ENCODE results near the gene RPRML. TPM values are rescaled to one million over a fixed set of nuclear protein-coding genes. Genes with fewer than 3 reads are reported as not detected.
"Not testable (repeated sequence)": the region's sequence is repeated elsewhere in the genome, so short reads cannot be mapped to it uniquely, and the experiment has no call there.

Gene RPRML
- total and polyA plus RNA-seq, 10 donors = not detected

DNA sequence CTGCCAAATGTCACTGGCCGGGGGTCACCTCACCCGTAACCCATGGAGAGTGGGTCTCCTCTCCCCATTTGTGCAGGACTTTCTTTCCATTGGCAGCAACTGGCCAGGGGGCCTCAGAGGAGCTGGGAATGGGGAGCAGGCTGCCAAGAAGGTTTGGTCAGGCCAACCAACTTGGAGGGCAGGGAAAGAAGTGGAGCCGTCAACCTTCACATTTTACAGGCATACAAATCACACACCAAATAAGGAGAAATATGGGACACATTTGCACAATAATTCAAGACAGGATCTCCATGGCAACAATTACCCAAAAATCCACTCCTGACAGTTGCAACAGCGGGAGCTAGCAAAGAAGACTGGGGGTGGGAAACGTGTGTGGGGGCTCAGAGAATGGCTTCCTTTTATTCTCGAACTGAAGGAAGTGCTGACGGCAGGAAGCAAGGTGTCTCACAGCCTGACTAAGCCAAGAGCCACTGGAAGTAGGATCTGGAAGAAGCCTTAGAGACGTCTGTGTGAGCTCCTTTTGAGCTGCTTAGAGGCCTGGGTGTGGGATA is 20.9 kb downstream of the RPRML start:
- 39 to 54% (median 53%) methylated on average over 7 to 8 of the region's 8 CpGs for WGBS, 5 donors
- H3K4me3 ChIP-seq = no peak overlapping the region
- intact Hi-C loops (cut with DNase I; ENCODE audit: low total_unique reads) = no loop called here
- H3K4me1 ChIP-seq = peaks cover 0 to 4% (median 0%) of the 10 kb centered on the region in 6 donors
- H3K27ac ChIP-seq = no peak overlapping the region
- peaks cover 0 to 25% (median 0%) of the 10 kb centered on the region in 6 donors for H3K36me3 ChIP-seq
- DNase-seq = no peak
- no peaks in the 10 kb centered on the region for H3K27me3 ChIP-seq (replicated peaks in 1 of 7)
- TF ChIP-seq POLR2A (IDR thresholded peaks at IDR 0.05) (no peak), POLR2AphosphoS5 (IDR thresholded peaks at IDR 0.05) (no peak)
- TF ChIP-seq, protein P1, sequence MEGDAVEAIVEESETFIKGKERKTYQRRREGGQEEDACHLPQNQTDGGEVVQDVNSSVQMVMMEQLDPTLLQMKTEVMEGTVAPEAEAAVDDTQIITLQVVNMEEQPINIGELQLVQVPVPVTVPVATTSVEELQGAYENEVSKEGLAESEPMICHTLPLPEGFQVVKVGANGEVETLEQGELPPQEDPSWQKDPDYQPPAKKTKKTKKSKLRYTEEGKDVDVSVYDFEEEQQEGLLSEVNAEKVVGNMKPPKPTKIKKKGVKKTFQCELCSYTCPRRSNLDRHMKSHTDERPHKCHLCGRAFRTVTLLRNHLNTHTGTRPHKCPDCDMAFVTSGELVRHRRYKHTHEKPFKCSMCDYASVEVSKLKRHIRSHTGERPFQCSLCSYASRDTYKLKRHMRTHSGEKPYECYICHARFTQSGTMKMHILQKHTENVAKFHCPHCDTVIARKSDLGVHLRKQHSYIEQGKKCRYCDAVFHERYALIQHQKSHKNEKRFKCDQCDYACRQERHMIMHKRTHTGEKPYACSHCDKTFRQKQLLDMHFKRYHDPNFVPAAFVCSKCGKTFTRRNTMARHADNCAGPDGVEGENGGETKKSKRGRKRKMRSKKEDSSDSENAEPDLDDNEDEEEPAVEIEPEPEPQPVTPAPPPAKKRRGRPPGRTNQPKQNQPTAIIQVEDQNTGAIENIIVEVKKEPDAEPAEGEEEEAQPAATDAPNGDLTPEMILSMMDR (IDR thresholded peaks at IDR 0.05 in 8 of 11, conservative IDR thresholded peaks at IDR 0.05 in 3 of 11) = no peak
- H3K9me3 ChIP-seq = peaks cover 0 to 7% (median 0%) of the 10 kb centered on the region in 8 donors

DNA sequence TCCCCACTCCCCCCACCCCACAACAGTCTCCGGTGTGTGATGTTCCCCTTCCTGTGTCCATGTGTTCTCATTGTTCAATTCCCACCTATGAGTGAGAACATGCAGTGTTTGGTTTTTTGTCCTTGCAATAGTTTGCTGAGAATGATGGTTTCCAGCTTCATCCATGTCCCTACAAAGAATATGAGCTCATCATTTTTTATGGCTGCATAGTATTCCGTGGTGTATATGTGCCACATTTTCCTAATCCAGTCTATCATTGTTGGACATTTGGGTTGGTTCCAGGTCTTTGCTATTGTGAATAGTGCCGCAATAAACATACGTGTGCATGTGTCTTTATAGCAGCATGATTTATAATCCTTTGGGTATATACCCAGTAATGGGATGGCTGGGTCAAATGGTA is 25.9 kb downstream of the RPRML start:
- H3K4me3 ChIP-seq; intact Hi-C loops (cut with DNase I; ENCODE audit: low total_unique reads); H3K4me1 ChIP-seq; H3K27me3 ChIP-seq (replicated peaks in 1 of 7); H3K27ac ChIP-seq; H3K9me3 ChIP-seq; DNase-seq: not testable (repeated sequence)
- 67 to 93% (median 88%) methylated on average over 2 of the region's 4 CpGs for WGBS, 5 donors
- H3K36me3 ChIP-seq = peaks cover 0 to 28% (median 0%) of the 10 kb centered on the region in 6 donors

DNA sequence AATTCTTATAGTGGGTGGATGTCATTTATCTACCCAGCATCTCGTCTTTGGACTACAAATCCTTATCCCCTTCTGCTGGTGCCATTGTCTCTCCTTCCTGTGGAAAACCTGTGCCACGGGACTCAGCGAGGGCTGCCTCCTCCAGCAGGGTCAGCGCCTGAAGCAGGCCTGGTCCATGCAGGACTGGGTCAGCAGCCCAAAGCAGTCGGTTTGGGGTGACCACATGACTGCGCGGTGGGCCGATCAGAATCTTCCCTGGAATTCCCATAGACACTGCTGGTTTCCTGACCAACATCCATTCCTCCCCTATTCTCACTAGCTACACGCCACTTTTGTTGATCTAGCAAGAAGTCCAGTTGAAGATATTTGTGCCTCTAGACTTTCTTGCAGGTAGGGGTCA is 26.9 kb downstream of the RPRML start:
- H3K27ac ChIP-seq = no peak overlapping the region
- TF ChIP-seq, protein P1 (IDR thresholded peaks at IDR 0.05 in 8 of 11, conservative IDR thresholded peaks at IDR 0.05 in 3 of 11) = no peak
- peak in 2 of 3 donors; percentile 10 to 35 for TF ChIP-seq POLR2AphosphoS5 (IDR thresholded peaks at IDR 0.05)
- no peak overlapping the region for H3K4me3 ChIP-seq
- H3K9me3 ChIP-seq = no peaks in the 10 kb centered on the region
- WGBS, 5 donors = 78 to 88% (median 78%) methylated on average over 9 of the region's 9 CpGs
- intact Hi-C loops (cut with DNase I; ENCODE audit: low total_unique reads) = no loop called here
- H3K36me3 ChIP-seq = peaks cover 0 to 24% (median 0%) of the 10 kb centered on the region in 6 donors
- no peaks in the 10 kb centered on the region for H3K27me3 ChIP-seq (replicated peaks in 1 of 7)
- H3K4me1 ChIP-seq = no peaks in the 10 kb centered on the region
- no peak for DNase-seq

DNA sequence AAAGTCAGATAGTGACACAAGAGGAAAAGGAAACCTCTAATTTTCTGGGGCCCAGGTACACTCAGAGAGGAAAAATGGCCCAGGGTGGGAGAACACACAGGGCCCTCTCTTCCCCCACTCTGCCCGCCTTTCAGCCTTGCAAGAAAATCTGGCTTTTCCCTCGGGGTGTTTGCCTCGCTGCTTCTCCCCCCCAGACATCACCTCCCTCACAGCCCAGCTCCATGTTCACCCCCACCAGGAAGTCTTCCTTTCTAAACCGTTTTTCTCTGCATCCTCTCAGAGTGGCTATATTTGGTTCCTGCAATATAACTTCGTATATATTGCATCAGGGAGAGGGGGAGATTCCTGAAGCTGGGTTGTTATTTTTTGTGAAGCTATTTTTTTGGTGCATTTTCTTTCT is 27.3 kb downstream of the RPRML start:
- DNase-seq = no peak
- Histone ChIP-seq H3K36me3 (peaks cover 0 to 22% (median 0%) of the 10 kb centered on the region in 6 donors), H3K27me3 (replicated peaks in 1 of 7) (no peaks in the 10 kb centered on the region), H3K4me3 (no peak overlapping the region), H3K4me1 (no peaks in the 10 kb centered on the region), H3K27ac (no peak overlapping the region), H3K9me3 (no peaks in the 10 kb centered on the region)
- TF ChIP-seq POLR2A (IDR thresholded peaks at IDR 0.05) (no peak), POLR2AphosphoS5 (IDR thresholded peaks at IDR 0.05) (no peak)
- TF ChIP-seq, protein P1 (IDR thresholded peaks at IDR 0.05 in 8 of 11, conservative IDR thresholded peaks at IDR 0.05 in 3 of 11) = no peak
- intact Hi-C loops (cut with DNase I; ENCODE audit: low total_unique reads) = no loop called here
- WGBS, 5 donors = 11 to 24% (median 19%) methylated on average over 5 of the region's 5 CpGs

Measured in spleen (tissue), 11 donors.